ENCODE data around the gene CDC42EP5.

The CDC42EP5 gene

GRCh38 chr19:54424201-54424600, 48.9 kb downstream of the CDC42EP5 start:
- H3K36me3 ChIP-seq (ENCODE audit: control insufficient read depth, insufficient read depth, low read length) = no peaks in the 10 kb centered on the region
- no peak overlapping the region for H3K4me3 ChIP-seq (ENCODE audit: extremely low read depth, insufficient read depth, low read length, poor library complexity, severe bottlenecking)
- no peak overlapping the region for H3K27ac ChIP-seq (ENCODE audit: low read depth, low read length, severe bottlenecking)
- WGBS, 2 experiments (ENCODE audit: insufficient coverage in 2 of 2) = 86 to 95% methylated on average over 12 of the region's 14 CpGs
- peaks cover 4% of the 10 kb centered on the region for H3K4me1 ChIP-seq (ENCODE audit: control insufficient read depth, insufficient read depth, low read length, poor library complexity, severe bottlenecking)
- H3K9me3 ChIP-seq (ENCODE audit: control insufficient read depth, low read length) = no peaks in the 10 kb centered on the region

GRCh38 chr19:54422136-54422535, 51.0 kb downstream of the CDC42EP5 start:
- 65 to 74% methylated on average over 15 to 17 of the region's 20 CpGs for WGBS, 2 experiments (ENCODE audit: insufficient coverage in 2 of 2)
- no peak overlapping the region for H3K27ac ChIP-seq (ENCODE audit: low read depth, low read length, severe bottlenecking)
- no peak overlapping the region for H3K4me3 ChIP-seq (ENCODE audit: extremely low read depth, insufficient read depth, low read length, poor library complexity, severe bottlenecking)
- no peaks in the 10 kb centered on the region for H3K9me3 ChIP-seq (ENCODE audit: control insufficient read depth, low read length)
- H3K36me3 ChIP-seq (ENCODE audit: control insufficient read depth, insufficient read depth, low read length) = no peaks in the 10 kb centered on the region
- H3K4me1 ChIP-seq (ENCODE audit: control insufficient read depth, insufficient read depth, low read length, poor library complexity, severe bottlenecking) = peaks cover 20% of the 10 kb centered on the region

- H3K36me3 ChIP-seq (ENCODE audit: control insufficient read depth, insufficient read depth, low read length) = no peaks in the 10 kb centered on the region
- no peak overlapping the region for H3K4me3 ChIP-seq (ENCODE audit: extremely low read depth, insufficient read depth, low read length, poor library complexity, severe bottlenecking)
- H3K9me3 ChIP-seq (ENCODE audit: control insufficient read depth, low read length) = no peaks in the 10 kb centered on the region
- H3K4me1 ChIP-seq (ENCODE audit: control insufficient read depth, insufficient read depth, low read length, poor library complexity, severe bottlenecking) = peaks cover 20% of the 10 kb centered on the region
- 64 to 80% methylated on average over 5 to 7 of the region's 7 CpGs for WGBS, 2 experiments (ENCODE audit: insufficient coverage in 2 of 2)
- H3K27ac ChIP-seq (ENCODE audit: low read depth, low read length, severe bottlenecking) = no peak overlapping the region
Measured at GRCh38 chr19:54421521-54421920, 51.6 kb downstream of the CDC42EP5 start.

GRCh38 chr19:54421169-54421516, 52.0 kb downstream of the CDC42EP5 start:
- Histone ChIP-seq H3K36me3 (ENCODE audit: control insufficient read depth, insufficient read depth, low read length) (no peaks in the 10 kb centered on the region), H3K9me3 (ENCODE audit: control insufficient read depth, low read length) (no peaks in the 10 kb centered on the region), H3K4me1 (ENCODE audit: control insufficient read depth, insufficient read depth, low read length, poor library complexity, severe bottlenecking) (peaks cover 20% of the 10 kb centered on the region), H3K4me3 (ENCODE audit: extremely low read depth, insufficient read depth, low read length, poor library complexity, severe bottlenecking) (no peak overlapping the region), H3K27ac (ENCODE audit: low read depth, low read length, severe bottlenecking) (peak overlapping the region; percentile 78)
- WGBS, 2 experiments (ENCODE audit: insufficient coverage in 2 of 2) = 85% methylated on average over 2 of the region's 9 CpGs; no CpG with 5 or more reads in 1 of the 2 experiments

- 4 to 6% methylated on average over 9 to 11 of the region's 37 CpGs for WGBS, 2 experiments (ENCODE audit: insufficient coverage in 2 of 2)
- Histone ChIP-seq H3K9me3 (ENCODE audit: control insufficient read depth, low read length) (no peaks in the 10 kb centered on the region), H3K4me3 (ENCODE audit: extremely low read depth, insufficient read depth, low read length, poor library complexity, severe bottlenecking) (no peak overlapping the region), H3K36me3 (ENCODE audit: control insufficient read depth, insufficient read depth, low read length) (no peaks in the 10 kb centered on the region), H3K27ac (ENCODE audit: low read depth, low read length, severe bottlenecking) (peak overlapping the region; percentile 78), H3K4me1 (ENCODE audit: control insufficient read depth, insufficient read depth, low read length, poor library complexity, severe bottlenecking) (peaks cover 21% of the 10 kb centered on the region)
Measured at GRCh38 chr19:54420383-54421168, 52.5 kb downstream of the CDC42EP5 start.

GRCh38 chr19:54420068-54420382, 53.1 kb downstream of the CDC42EP5 start:
- Histone ChIP-seq H3K36me3 (ENCODE audit: control insufficient read depth, insufficient read depth, low read length) (no peaks in the 10 kb centered on the region), H3K27ac (ENCODE audit: low read depth, low read length, severe bottlenecking) (peak overlapping the region; percentile 78), H3K4me1 (ENCODE audit: control insufficient read depth, insufficient read depth, low read length, poor library complexity, severe bottlenecking) (peaks cover 23% of the 10 kb centered on the region), H3K9me3 (ENCODE audit: control insufficient read depth, low read length) (no peaks in the 10 kb centered on the region), H3K4me3 (ENCODE audit: extremely low read depth, insufficient read depth, low read length, poor library complexity, severe bottlenecking) (no peak overlapping the region)
- 17 to 18% methylated on average over 5 to 10 of the region's 10 CpGs for WGBS, 2 experiments (ENCODE audit: insufficient coverage in 2 of 2)

- WGBS, 2 experiments (ENCODE audit: insufficient coverage in 2 of 2) = 92 to 93% methylated on average over 16 to 22 of the region's 26 CpGs
- H3K9me3 ChIP-seq (ENCODE audit: control insufficient read depth, low read length) = no peaks in the 10 kb centered on the region
- peaks cover 23% of the 10 kb centered on the region for H3K4me1 ChIP-seq (ENCODE audit: control insufficient read depth, insufficient read depth, low read length, poor library complexity, severe bottlenecking)
- no peaks in the 10 kb centered on the region for H3K36me3 ChIP-seq (ENCODE audit: control insufficient read depth, insufficient read depth, low read length)
- no peak overlapping the region for H3K4me3 ChIP-seq (ENCODE audit: extremely low read depth, insufficient read depth, low read length, poor library complexity, severe bottlenecking)
- peak overlapping the region; percentile 5 for H3K27ac ChIP-seq (ENCODE audit: low read depth, low read length, severe bottlenecking)
Measured at GRCh38 chr19:54418930-54419800, 53.9 kb downstream of the CDC42EP5 start.

- Histone ChIP-seq H3K27ac (ENCODE audit: low read depth, low read length, severe bottlenecking) (peak overlapping the region; percentile 76), H3K36me3 (ENCODE audit: control insufficient read depth, insufficient read depth, low read length) (no peaks in the 10 kb centered on the region), H3K4me1 (ENCODE audit: control insufficient read depth, insufficient read depth, low read length, poor library complexity, severe bottlenecking) (peaks cover 23% of the 10 kb centered on the region), H3K9me3 (ENCODE audit: control insufficient read depth, low read length) (no peaks in the 10 kb centered on the region), H3K4me3 (ENCODE audit: extremely low read depth, insufficient read depth, low read length, poor library complexity, severe bottlenecking) (no peak overlapping the region)
- 38 to 53% methylated on average over 16 to 17 of the region's 25 CpGs for WGBS, 2 experiments (ENCODE audit: insufficient coverage in 2 of 2)
Measured at GRCh38 chr19:54418030-54418929, 54.8 kb downstream of the CDC42EP5 start.

- H3K9me3 ChIP-seq (ENCODE audit: control insufficient read depth, low read length) = no peaks in the 10 kb centered on the region
- H3K4me1 ChIP-seq (ENCODE audit: control insufficient read depth, insufficient read depth, low read length, poor library complexity, severe bottlenecking) = peaks cover 23% of the 10 kb centered on the region
- H3K4me3 ChIP-seq (ENCODE audit: extremely low read depth, insufficient read depth, low read length, poor library complexity, severe bottlenecking) = peak overlapping the region; percentile 45
- H3K36me3 ChIP-seq (ENCODE audit: control insufficient read depth, insufficient read depth, low read length) = no peaks in the 10 kb centered on the region
- no peak overlapping the region for H3K27ac ChIP-seq (ENCODE audit: low read depth, low read length, severe bottlenecking)
- WGBS, 2 experiments (ENCODE audit: insufficient coverage in 2 of 2) = 64 to 67% methylated on average over 29 to 44 of the region's 44 CpGs
Measured at GRCh38 chr19:54416695-54417491, 56.2 kb downstream of the CDC42EP5 start.

Data from mesodermal cell (in vitro differentiated cells).